HG03025 (cell line): Measurements from ENCODE around the gene NRSN1.
"Not testable (repeated sequence)": the region's sequence is repeated elsewhere in the genome, so short reads cannot be mapped to it uniquely, and the experiment has no call there.

Experiments used
- ATAC-seq: cut with Tn5 transposase; IDR thresholded peaks from one replicate; pipeline ENCODE4 v1.9.1; 2021; ENCODE audit warnings: mild to moderate bottlenecking, moderate library complexity; ENCODE audit not compliant: unreplicated experiment, low FRiP score

Gene NRSN1

GRCh38 chr6:24139639-24140038 lies 13.6 kb downstream of the NRSN1 start:
- no peak for ATAC-seq

GRCh38 chr6:24140591-24140990 lies 14.6 kb downstream of the NRSN1 start:
- no peak for ATAC-seq

GRCh38 chr6:24142733-24143132 lies 16.7 kb downstream of the NRSN1 start:
- not testable (repeated sequence) for ATAC-seq

GRCh38 chr6:24145690-24146131 lies 19.7 kb downstream of the NRSN1 start:
- ATAC-seq: no peak

- ATAC-seq: no peak
These were observed 20.9 kb downstream of the NRSN1 start for GRCh38 chr6:24146871-24147270.

GRCh38 chr6:24147511-24148153 lies 21.6 kb downstream of the NRSN1 start:
- no peak for ATAC-seq

- no peak for ATAC-seq
These were observed 22.1 kb downstream of the NRSN1 start for GRCh38 chr6:24148154-24148570.

GRCh38 chr6:24148684-24149083 lies 22.7 kb downstream of the NRSN1 start:
- ATAC-seq: no peak

- ATAC-seq: no peak
These were observed 23.3 kb downstream of the NRSN1 start for GRCh38 chr6:24149296-24149695.

GRCh38 chr6:24149836-24150235 lies 23.8 kb downstream of the NRSN1 start:
- no peak for ATAC-seq

GRCh38 chr6:24152014-24152413 lies 26.0 kb downstream of the NRSN1 start:
- no peak for ATAC-seq

- no peak for ATAC-seq
These were observed 28.1 kb downstream of the NRSN1 start for GRCh38 chr6:24154121-24154520.

- ATAC-seq: no peak
These were observed 31.9 kb downstream of the NRSN1 start for GRCh38 chr6:24157886-24158285.

- ATAC-seq: no peak
These were observed 57.6 kb downstream of the NRSN1 start for GRCh38 chr6:24183584-24183983.

GRCh38 chr6:24186349-24186748 lies 60.3 kb downstream of the NRSN1 start:
- ATAC-seq: no peak

- ATAC-seq: no peak
These were observed 62.1 kb downstream of the NRSN1 start for GRCh38 chr6:24187965-24188577.

- no peak for ATAC-seq
These were observed 62.6 kb downstream of the NRSN1 start for GRCh38 chr6:24188578-24189080.

- no peak for ATAC-seq
These were observed 65.3 kb downstream of the NRSN1 start for GRCh38 chr6:24191346-24191745.

GRCh38 chr6:24193364-24193763 lies 67.3 kb downstream of the NRSN1 start:
- ATAC-seq: no peak

- no peak for ATAC-seq
These were observed 69.1 kb downstream of the NRSN1 start for GRCh38 chr6:24194978-24195700.

- no peak for ATAC-seq
These were observed 70.0 kb downstream of the NRSN1 start for GRCh38 chr6:24195836-24196597.
